Amniotic epithelial cell (primary cell): Measurements from ENCODE around the gene NEURL2.
"Not testable (repeated sequence)": the region's sequence is repeated elsewhere in the genome, so short reads cannot be mapped to it uniquely, and the experiment has no call there.

Experiments
- DNase-seq: peaks from one replicate; pipeline ENCODE4 v3.0.0-alpha.2; 2010; ENCODE audit warnings: low read depth

Gene NEURL2

DNA sequence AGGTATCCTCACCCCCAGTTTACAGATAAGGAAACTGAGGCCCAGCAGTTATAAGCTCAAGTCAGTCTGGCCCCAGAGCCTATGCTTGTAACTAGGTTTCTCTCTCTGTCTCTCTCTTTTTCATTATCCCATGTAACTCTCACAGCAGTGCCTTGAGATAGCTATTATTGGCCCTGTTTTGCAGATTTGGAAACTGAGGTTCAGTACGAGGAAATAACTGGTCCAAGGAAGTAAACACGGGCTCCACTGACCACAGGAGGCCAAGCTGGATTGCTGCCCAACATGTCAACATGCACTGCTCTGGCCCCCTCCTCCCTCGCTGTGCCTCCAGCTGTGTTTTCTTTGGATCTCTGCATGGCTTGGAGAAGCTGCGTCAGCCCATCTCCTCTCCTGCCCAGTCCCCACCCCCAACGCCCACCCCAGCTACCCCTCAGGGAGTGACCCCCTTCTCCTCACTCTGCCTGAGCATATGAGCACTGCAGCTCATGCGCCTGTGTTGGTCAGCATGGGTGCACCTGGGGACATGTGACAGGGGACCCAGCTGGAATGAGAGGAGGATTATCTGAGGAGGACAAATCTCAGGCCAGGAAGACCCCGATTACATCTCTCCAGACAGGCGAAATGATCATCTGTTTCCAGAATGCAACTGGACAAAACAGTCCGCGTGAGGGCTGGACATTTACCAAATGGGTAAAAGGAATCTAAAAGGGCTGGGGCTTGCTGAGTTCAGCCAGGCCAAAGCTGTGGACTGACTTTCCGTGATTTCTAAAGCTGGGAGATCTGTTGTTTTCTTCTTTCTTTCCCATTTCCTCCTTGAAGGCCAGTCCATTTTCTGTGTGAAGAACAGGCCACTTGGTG, 28.8 kb upstream of the NEURL2 start:
- peak; percentile 83 for DNase-seq

DNA sequence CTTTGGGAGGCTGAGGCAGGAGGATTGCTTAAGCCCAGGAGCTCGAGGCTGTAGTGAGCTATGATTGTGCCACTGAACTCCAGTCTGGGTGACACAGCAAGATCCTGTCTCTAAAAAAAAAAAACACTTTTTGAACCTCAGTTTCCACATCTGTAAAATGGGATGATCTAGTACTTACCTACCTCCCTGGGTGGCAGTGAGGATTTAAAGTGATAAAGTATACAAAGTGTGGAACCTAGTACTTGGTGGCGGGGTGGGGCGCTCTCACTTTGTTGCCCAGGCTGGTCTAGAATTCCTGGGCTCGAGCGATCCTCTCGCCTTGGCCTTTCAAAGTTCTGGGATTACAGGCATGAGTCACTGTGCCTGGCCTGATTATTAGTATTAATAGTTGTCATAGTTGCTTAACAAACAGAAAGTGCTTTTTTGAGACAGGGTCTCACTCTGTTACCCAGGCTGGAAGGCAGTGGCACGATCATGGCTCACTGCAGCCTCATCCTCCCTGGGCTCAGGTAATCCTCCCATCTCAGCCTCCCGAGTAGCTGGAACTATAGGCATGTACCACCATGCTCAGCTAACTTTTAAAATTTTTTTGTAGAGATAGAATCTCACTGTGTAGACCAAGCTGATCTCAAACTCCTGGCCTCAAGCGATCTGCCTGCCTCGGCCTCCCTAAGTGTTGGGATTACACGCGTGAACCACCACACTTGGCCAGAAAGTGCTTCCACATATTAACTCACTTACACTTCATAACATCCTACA, 27.9 kb upstream of the NEURL2 start:
- DNase-seq, result peak; percentile 57

DNA sequence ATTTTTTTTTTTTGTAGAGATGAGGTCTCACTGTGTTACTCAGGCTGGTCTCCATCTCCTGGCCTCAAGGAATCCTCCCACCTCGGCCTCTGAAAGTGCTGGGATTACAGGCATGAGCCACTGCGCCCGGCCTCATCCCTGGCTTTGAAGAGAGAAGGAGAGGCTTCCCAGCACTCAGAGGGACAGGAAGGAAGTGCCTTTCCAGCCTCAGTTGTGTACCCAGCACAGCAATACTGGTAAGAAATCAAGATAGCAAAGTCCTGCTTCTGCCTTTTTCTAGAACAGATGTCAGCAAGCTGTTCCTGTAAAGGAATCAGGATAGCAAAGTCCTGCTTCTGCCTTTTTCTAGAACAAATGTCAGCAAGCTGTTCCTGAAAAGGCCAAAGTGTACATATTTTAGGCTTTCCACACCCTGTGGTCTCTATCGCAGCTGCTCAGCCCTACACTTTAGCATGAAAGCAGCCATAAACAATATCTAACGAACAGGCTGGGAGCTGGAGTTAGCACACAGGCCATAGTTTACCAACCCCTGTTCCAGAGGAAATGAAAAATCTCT, 27.3 kb upstream of the NEURL2 start:
- peak; percentile 54 for DNase-seq

GRCh38 chr20:45917790-45918141, 26.8 kb upstream of the NEURL2 start:
- DNase-seq, result peak; percentile 65

GRCh38 chr20:45913116-45913515, 22.1 kb upstream of the NEURL2 start:
- no peak for DNase-seq

DNA sequence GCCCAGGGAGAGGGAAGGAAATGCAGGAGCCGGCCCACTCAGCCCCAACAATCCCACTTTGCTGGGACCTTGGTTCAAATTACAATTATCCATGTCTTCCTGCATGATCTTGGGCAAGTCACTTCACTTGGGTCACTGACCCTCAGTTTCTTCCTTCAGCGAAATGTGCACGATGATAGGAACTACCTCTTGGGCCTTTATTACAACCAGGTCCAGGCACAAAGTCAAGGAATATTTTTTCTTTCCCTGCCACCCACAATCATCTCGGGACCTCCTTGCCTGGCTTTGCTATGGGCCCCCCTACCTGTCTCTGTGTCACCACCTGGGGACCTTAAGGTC, 21.3 kb upstream of the NEURL2 start:
- no peak for DNase-seq

DNA sequence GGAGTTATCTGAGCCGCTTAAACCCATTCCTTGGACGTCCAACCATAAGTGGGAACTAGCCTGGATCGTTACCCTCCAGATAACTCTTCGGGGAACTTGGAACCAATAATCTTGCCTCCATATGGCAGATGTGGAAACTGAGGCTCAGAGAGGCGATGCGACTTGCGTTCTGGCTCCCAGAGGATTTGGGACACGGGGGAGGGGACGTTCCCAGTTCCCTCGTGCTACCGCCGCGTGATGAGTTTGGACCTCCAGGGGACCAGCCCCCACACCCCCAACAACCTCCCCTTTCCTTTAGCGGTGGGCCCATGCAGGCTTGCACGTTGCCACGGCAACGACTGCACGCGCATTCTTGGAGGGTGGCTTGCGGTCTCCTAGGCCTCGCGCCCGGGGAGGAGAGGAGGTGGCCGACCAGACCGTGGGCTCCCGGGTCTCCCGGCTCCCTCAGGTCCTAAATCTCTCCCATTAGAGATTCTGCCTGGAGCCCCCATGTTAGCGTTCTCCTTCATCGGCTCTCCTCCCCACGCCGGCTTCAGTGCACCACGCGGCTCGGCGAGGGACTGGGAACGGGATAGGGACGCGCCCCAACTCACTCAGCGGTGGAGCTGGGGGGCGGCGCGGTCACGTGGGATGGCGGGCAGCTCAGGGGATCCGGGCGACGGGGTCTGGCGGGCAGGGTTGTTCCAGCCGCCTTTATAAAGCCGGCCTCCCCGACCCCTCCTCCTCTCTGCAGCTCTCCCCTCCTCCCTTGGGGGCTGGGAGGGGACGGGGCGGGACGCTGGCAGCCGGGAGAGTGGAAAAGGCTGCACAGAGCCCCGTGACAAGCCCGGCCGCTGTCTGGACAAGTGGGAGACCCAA, 20.7 kb upstream of the NEURL2 start, which contains the start of gene PLTP:
PLTP (minus strand) TSS at position 670 of the 858 bp plus-strand sequence. CDS start 703 bp downstream, outside the sequence.
- peak; percentile 55 for DNase-seq

- peak; percentile 100 for DNase-seq
Measured at GRCh38 chr20:45910670-45911485, 19.9 kb upstream of the NEURL2 start.

DNA sequence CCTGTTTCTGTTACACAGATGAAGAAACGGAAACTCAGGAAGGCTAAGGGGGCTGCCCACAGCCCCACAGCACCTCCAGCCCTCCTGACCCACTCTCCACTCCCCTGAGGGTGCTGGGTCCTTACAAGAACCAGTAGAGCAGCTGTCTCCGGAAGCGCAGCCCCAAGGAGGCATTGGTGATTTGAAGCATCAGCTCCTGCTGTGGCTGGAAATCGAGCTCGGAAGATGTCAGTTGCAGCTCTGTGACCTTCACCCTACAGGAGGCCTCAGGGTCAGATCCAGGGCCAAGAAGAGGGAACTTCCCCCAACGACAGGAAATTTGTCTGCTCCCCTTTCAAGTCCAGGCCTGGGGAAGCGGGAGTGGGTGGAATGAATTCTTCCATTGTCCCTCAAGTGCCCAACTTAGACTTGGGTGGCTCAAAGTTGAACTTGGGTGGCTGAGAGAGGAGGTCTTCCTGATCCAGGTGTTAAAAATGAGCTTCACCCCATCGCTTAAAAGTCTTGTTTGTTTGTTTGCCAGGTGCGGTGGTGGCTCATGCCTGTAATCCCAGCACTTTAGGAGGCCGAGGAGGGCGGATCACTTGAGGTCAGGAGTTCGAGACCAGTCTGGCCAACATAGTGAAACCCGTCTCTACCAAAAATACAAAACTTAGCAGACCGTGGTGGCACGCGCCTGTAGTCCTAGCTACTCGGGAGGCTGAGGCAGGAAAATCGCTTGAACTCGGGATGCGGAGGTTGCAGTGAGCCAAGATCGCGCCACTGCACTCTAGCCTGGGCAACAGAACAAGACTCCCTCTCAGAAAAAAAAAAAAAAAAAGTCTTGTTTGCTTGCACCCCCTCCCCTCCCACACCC, 19.0 kb upstream of the NEURL2 start:
- no peak for DNase-seq

GRCh38 chr20:45909336-45909808, 18.4 kb upstream of the NEURL2 start:
- DNase-seq, result no peak

- no peak for DNase-seq
Measured at GRCh38 chr20:45908084-45908483, 17.1 kb upstream of the NEURL2 start.

DNA sequence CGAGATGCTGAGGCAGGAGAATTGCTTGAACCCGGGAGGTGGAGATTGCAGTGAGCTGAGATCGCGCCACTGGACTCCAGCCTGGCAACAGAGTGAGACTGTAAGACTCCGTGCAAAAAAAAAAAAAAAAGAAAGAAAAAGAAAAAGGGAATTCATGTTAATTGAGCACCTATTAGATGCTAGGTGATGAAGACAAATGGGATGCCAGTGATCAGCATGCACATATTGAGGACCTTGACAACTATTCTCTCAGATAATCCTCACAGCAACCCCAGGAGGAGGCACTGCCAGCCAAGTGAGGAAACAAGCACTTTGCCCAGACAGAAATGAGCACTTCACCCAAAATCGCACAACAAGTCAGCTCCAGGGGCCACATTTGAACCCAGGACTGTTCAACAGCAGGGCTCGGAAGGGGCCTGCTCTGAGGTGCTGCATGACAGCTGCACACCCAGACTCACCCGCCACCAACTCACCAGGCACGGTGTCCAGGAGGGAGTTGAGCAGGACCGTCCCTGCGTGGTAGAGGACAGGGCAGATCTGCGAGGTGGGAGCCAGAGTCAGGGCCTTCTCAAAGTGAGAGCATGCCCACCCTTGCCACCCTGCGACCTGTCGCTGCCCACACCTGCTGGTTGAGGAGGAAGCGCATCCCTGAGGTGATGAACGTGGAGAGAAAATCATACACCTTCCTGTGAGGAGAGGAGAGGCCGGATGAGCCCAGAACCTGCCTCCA, 16.4 kb upstream of the NEURL2 start:
- DNase-seq, result no peak

DNA sequence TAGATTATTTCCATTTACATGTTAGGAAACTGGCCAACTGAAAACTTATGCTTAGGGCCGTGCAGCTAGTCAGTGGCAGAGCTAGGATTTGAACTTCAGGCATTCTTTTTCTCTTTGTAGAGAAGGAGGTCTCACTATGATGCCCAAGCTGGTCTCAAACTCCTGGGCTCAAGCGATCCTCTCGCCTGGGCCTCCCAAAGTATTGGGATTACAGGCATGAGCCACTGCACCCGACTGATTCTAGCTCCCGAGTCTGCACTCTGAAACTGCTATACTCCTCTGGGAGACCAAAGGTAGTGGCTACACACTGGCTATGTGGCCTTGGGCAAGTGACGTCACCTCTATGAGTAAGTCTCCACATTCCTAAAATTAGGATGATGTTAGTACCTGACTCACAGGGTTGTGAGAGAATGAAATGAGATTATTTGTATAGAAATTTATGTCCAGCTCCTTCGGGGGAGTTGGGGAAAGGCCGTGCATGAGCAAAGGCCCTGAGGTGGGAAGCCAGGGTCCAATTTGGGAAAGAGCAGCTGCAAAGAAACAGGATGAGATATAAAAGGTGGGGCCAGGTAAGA, 14.6 kb upstream of the NEURL2 start:
- DNase-seq, result peak; percentile 83

GRCh38 chr20:45904583-45905504, 13.8 kb upstream of the NEURL2 start:
- no peak for DNase-seq

- no peak for DNase-seq
Measured at GRCh38 chr20:45902199-45902701, 11.2 kb upstream of the NEURL2 start.

- DNase-seq, result not testable (repeated sequence)
Measured at GRCh38 chr20:45901332-45901731, 10.3 kb upstream of the NEURL2 start.

DNA sequence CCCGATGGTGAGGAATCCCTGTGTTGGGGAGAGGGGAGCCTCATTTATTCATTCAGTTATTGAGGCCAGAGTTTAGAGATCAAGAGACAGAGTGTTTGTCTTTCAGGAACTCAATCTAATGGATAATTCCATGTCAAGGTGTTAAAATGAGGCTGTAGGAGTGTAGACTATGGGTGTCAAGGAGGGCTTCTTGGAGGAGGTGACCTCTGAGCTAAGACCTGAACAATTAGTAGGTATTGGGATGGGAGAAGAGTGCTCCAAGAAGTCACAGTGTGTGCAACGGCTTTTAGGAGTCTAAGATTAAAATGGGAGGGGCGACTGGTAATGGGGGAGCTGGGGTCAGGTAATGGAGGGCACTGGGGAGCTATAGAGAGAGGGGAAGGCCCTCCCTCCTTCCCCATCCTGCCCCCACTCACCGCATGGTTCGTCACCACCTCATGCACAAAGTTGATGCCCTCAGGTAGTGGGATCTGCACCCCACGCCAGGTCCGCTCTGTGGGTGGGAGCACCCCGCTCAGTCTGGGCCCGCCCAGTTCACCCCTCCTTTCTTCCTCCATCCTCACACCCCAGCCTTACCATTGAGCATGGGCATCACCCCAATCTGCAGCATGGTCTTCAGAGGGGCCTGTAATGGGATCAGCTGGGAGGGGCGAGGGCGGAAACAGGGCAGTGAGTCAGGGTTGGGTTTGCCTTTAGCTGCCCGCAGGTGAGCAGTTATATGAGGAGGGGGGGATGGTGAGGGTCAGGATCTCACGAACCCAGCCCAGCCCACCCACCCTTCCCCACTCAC, 8.2 kb upstream of the NEURL2 start:
- no peak for DNase-seq
